AG10803 (cell line): ENCODE data around the gene SMC2.

Experiments used
- DNase-seq: peaks from one replicate; pipeline ENCODE4 v3.0.0; 2010; ENCODE audit warnings: low read depth
- H3K4me3 ChIP-seq: 2 replicates; pipeline ENCODE4 v1.5.1; 2011; ENCODE audit warnings: mild to moderate bottlenecking, low read length, control low read depth
- CTCF ChIP-seq: conservative IDR thresholded peaks from 2 replicates; pipeline ENCODE4 v1.5.1; 2011; ENCODE audit warnings: mild to moderate bottlenecking, low read length, control low read depth, inconsistent platforms

Gene SMC2

GRCh38 chr9:104104360-104104759, 10.3 kb downstream of the SMC2 start:
- DNase-seq, result no peak
- TF ChIP-seq CTCF, result no peak
- H3K4me3 ChIP-seq, result no peak overlapping the region

GRCh38 chr9:104107799-104108198, 13.7 kb downstream of the SMC2 start:
- H3K4me3 ChIP-seq, result no peak overlapping the region
- TF ChIP-seq CTCF, result no peak
- DNase-seq, result no peak

- no peak overlapping the region for H3K4me3 ChIP-seq
- no peak for DNase-seq
- no peak for TF ChIP-seq CTCF
These were observed 14.2 kb downstream of the SMC2 start for GRCh38 chr9:104108315-104108714.

- TF ChIP-seq CTCF, result no peak
- H3K4me3 ChIP-seq, result no peak overlapping the region
- no peak for DNase-seq
These were observed 16.4 kb downstream of the SMC2 start for GRCh38 chr9:104110509-104110908.

GRCh38 chr9:104118916-104119315, 24.8 kb downstream of the SMC2 start:
- no peak overlapping the region for H3K4me3 ChIP-seq
- TF ChIP-seq CTCF, result no peak
- no peak for DNase-seq

- H3K4me3 ChIP-seq, result no peak overlapping the region
- no peak for TF ChIP-seq CTCF
- no peak for DNase-seq
These were observed 26.9 kb downstream of the SMC2 start for GRCh38 chr9:104121022-104121421.

GRCh38 chr9:104138243-104138868, 44.2 kb downstream of the SMC2 start:
- DNase-seq, result no peak
- no peak for TF ChIP-seq CTCF

More at GRCh38 chr9:104138243-104138868, 44.2 kb downstream of the SMC2 start:
- no peak overlapping the region for H3K4me3 ChIP-seq
